NCI-H226 (cell line): ENCODE measurements around the gene DMBX1.

Experiments used
- DNase-seq: peaks from one replicate; pipeline ENCODE4 v3.0.0-alpha.2; 2015

Gene DMBX1

GRCh38 chr1:46508757-46509156 lies 19.1 kb downstream of the DMBX1 start:
- no peak for DNase-seq

GRCh38 chr1:46510341-46510997 lies 20.8 kb downstream of the DMBX1 start:
- DNase-seq: no peak

- DNase-seq: no peak
Measured at GRCh38 chr1:46510998-46511365, 21.3 kb downstream of the DMBX1 start.

- DNase-seq: no peak
Measured at GRCh38 chr1:46512135-46512791, 22.6 kb downstream of the DMBX1 start.

GRCh38 chr1:46512792-46513190 lies 23.2 kb downstream of the DMBX1 start:
- no peak for DNase-seq

- DNase-seq: no peak
Measured at GRCh38 chr1:46513536-46513935, 23.9 kb downstream of the DMBX1 start.

- DNase-seq: no peak
Measured at GRCh38 chr1:46515576-46515975, 25.9 kb downstream of the DMBX1 start.

- DNase-seq: no peak
Measured at GRCh38 chr1:46516200-46516950, 26.7 kb downstream of the DMBX1 start.

- peak; percentile 6 for DNase-seq
Measured at GRCh38 chr1:46517010-46517600, 27.5 kb downstream of the DMBX1 start.

- DNase-seq: no peak
Measured at GRCh38 chr1:46517932-46518498, 28.4 kb downstream of the DMBX1 start.

GRCh38 chr1:46519209-46519608 lies 29.6 kb downstream of the DMBX1 start:
- DNase-seq: peak; percentile 22

- peak; percentile 87 for DNase-seq
Measured at GRCh38 chr1:46520063-46520911, 30.7 kb downstream of the DMBX1 start.

GRCh38 chr1:46521414-46521813 lies 31.8 kb downstream of the DMBX1 start:
- DNase-seq: no peak

GRCh38 chr1:46522184-46522968 lies 32.7 kb downstream of the DMBX1 start:
- DNase-seq: peak; percentile 93

GRCh38 chr1:46522969-46523320 lies 33.3 kb downstream of the DMBX1 start:
- DNase-seq: no peak

- no peak for DNase-seq
Measured at GRCh38 chr1:46523496-46524353, 34.1 kb downstream of the DMBX1 start.

GRCh38 chr1:46524843-46525242 lies 35.2 kb downstream of the DMBX1 start:
- no peak for DNase-seq

GRCh38 chr1:46525253-46525983 lies 35.8 kb downstream of the DMBX1 start:
- DNase-seq: no peak

- DNase-seq: no peak
Measured at GRCh38 chr1:46526013-46526690, 36.5 kb downstream of the DMBX1 start.
